Thoracic aorta (tissue), 2 donors: ENCODE data around the gene KRT17. TPM values are rescaled to one million over a fixed set of nuclear protein-coding genes. Genes with fewer than 3 reads are reported as not detected.
"Not testable (repeated sequence)": the region's sequence is repeated elsewhere in the genome, so short reads cannot be mapped to it uniquely, and the experiment has no call there.

ENCODE experiments used
- ATAC-seq: fragments of 150-250 bp; one replicate; pipeline ENCODE4 v1.8.0; 2017; ENCODE audit warnings: low read depth; ENCODE audit not compliant: insufficient number of reproducible peaks, low FRiP score
- DNase-seq: peaks from one replicate; pipeline ENCODE4 v3.0.0-alpha.2; 2020; ENCODE audit warnings: low spot score
- H3K27ac ChIP-seq, 2 donors: fragments of 200-600 bp; sonication (generic); 1 replicate in 1 of 2; 2 replicates in 1 of 2; pipeline ENCODE4 v1.5.1; 2016; ENCODE audit warnings: mild to moderate bottlenecking in 2 of 2, moderate library complexity in 2 of 2
- H3K27me3 ChIP-seq: fragments of 200-600 bp; sonication (generic); replicated peaks from 2 replicates; pipeline ENCODE4 v1.6.0; 2016; ENCODE audit warnings: mild to moderate bottlenecking; ENCODE audit not compliant: insufficient read depth
- H3K36me3 ChIP-seq: fragments of 200-600 bp; sonication (generic); one replicate; pipeline ENCODE4 v1.5.1; 2016
- H3K4me1 ChIP-seq, 2 donors: fragments of 200-600 bp; sonication (generic); 1 replicate in 1 of 2; 2 replicates in 1 of 2; pipeline versions ENCODE4 v1.5.1 to v1.6.0; 2016; ENCODE audit warnings: low read depth in 2 of 2, mild to moderate bottlenecking in 1 of 2; ENCODE audit not compliant: control insufficient read depth in 1 of 2
- H3K4me3 ChIP-seq: fragments of 200-600 bp; sonication (generic); 2 replicates; pipeline ENCODE4 v1.5.1; 2016; ENCODE audit warnings: mild to moderate bottlenecking
- H3K9me3 ChIP-seq: fragments of 200-600 bp; sonication (generic); 2 replicates; pipeline ENCODE4 v1.5.1; 2016
- CTCF ChIP-seq: fragments of 200-600 bp; sonication (generic); IDR thresholded peaks from one replicate; pipeline ENCODE4 v1.5.1; 2019; ENCODE audit warnings: antibody characterized with exemption
- total RNA-seq, 2 donors: library from RNA; depleted of rRNA; stranded (reverse); fragments of >200 nt; gene quantifications; one replicate each; pipeline versions ENCODE4 v1.1.0 to v1.2.3, GENCODE V29; 2016

Gene KRT17
- total RNA-seq, 2 donors from 2014 or later, result 74.7 to 87.1 TPM

- H3K4me3 ChIP-seq, result no peak overlapping the region
- no peaks in the 10 kb centered on the region for H3K27me3 ChIP-seq
- no peaks in the 10 kb centered on the region for H3K36me3 ChIP-seq
- no peak for TF ChIP-seq CTCF
- H3K9me3 ChIP-seq, result no peaks in the 10 kb centered on the region
- H3K4me1 ChIP-seq, result peaks cover 0 to 12% of the 10 kb centered on the region in 2 donors
- no peak overlapping the region for H3K27ac ChIP-seq
- ATAC-seq (no peak), DNase-seq (no peak)
Measured at GRCh38 chr17:41618341-41619035, 5.9 kb downstream of the KRT17 start.

GRCh38 chr17:41617698-41618097 is 6.7 kb downstream of the KRT17 start:
- Histone ChIP-seq H3K36me3 (no peaks in the 10 kb centered on the region), H3K4me1 (peaks cover 0 to 7% of the 10 kb centered on the region in 2 donors), H3K9me3 (no peaks in the 10 kb centered on the region), H3K27ac (no peak overlapping the region), H3K4me3 (no peak overlapping the region), H3K27me3 (no peaks in the 10 kb centered on the region)
- ATAC-seq (no peak), DNase-seq (no peak)
- TF ChIP-seq CTCF, result no peak

GRCh38 chr17:41617136-41617535 is 7.2 kb downstream of the KRT17 start:
- Histone ChIP-seq H3K4me1 (peaks cover 0 to 7% of the 10 kb centered on the region in 2 donors), H3K9me3 (no peaks in the 10 kb centered on the region), H3K27me3 (no peaks in the 10 kb centered on the region), H3K4me3 (no peak overlapping the region), H3K27ac (no peak overlapping the region), H3K36me3 (no peaks in the 10 kb centered on the region)
- no peak for TF ChIP-seq CTCF
- ATAC-seq (no peak), DNase-seq (no peak)

- not testable (repeated sequence) for H3K4me1 ChIP-seq, H3K4me3 ChIP-seq, H3K27me3 ChIP-seq, DNase-seq, H3K9me3 ChIP-seq, H3K36me3 ChIP-seq, H3K27ac ChIP-seq, ATAC-seq
Measured at GRCh38 chr17:41616486-41616885, 7.9 kb downstream of the KRT17 start.

- Histone ChIP-seq H3K4me1 (peaks cover 0 to under 1% of the 10 kb centered on the region in 2 donors), H3K27me3 (no peaks in the 10 kb centered on the region), H3K4me3 (no peak overlapping the region), H3K9me3 (no peaks in the 10 kb centered on the region), H3K36me3 (no peaks in the 10 kb centered on the region), H3K27ac (no peak overlapping the region)
- DNase-seq (no peak), ATAC-seq (no peak)
- no peak for TF ChIP-seq CTCF
Measured at GRCh38 chr17:41615454-41615853, 8.9 kb downstream of the KRT17 start.

GRCh38 chr17:41614767-41615166 is 9.6 kb downstream of the KRT17 start:
- not testable (repeated sequence) for H3K27me3 ChIP-seq, H3K27ac ChIP-seq, DNase-seq

More at GRCh38 chr17:41614767-41615166, 9.6 kb downstream of the KRT17 start:
- ATAC-seq, H3K4me3 ChIP-seq, H3K4me1 ChIP-seq, H3K36me3 ChIP-seq, H3K9me3 ChIP-seq: not testable (repeated sequence)
